WTC11 (cell line): ENCODE data around the gene RAB34. TPM values are rescaled to one million over a fixed set of nuclear protein-coding genes. Genes with fewer than 3 reads are reported as not detected.

Source experiments
- ARID4B ChIP-seq: sonication (generic); formaldehyde crosslinking; IDR thresholded peaks from 2 replicates; pipeline ENCODE4 v1.8.0; 2023; ENCODE audit warnings: missing genetic modification reagents, mild to moderate bottlenecking, borderline replicate concordance
- EMX1 ChIP-seq: fragments of 250-450 bp; sonication (Bioruptor Pico); IDR thresholded peaks from 2 replicates; pipeline ENCODE4 v1.8.0; 2021; ENCODE audit warnings: mild to moderate bottlenecking
- ERG ChIP-seq: fragments of 250-450 bp; sonication (Bioruptor Pico); IDR thresholded peaks from 2 replicates; pipeline ENCODE4 v1.8.0; 2021; ENCODE audit warnings: mild to moderate bottlenecking
- ESRRA ChIP-seq: sonication (generic); formaldehyde crosslinking; IDR thresholded peaks from 2 replicates; pipeline ENCODE4 v1.8.1; 2022; ENCODE audit warnings: mild to moderate bottlenecking, missing genetic modification reagents, borderline replicate concordance
- ETV6 ChIP-seq: sonication (generic); formaldehyde crosslinking; IDR thresholded peaks from 2 replicates; pipeline ENCODE4 v1.8.1; 2022; ENCODE audit warnings: mild to moderate bottlenecking, missing genetic modification reagents
- HMGA2 ChIP-seq: fragments of 250-450 bp; sonication (Bioruptor Pico); IDR thresholded peaks from 2 replicates; pipeline ENCODE4 v1.4.0; 2021; ENCODE audit warnings: mild to moderate bottlenecking, moderate library complexity
- HMGXB4 ChIP-seq: sonication (generic); formaldehyde crosslinking; IDR thresholded peaks from 2 replicates; pipeline ENCODE4 v1.8.1; 2023; ENCODE audit warnings: mild to moderate bottlenecking, moderate library complexity, missing genetic modification reagents
- MXD4 ChIP-seq: fragments of 250-450 bp; sonication (Bioruptor Pico); IDR thresholded peaks from 2 replicates; pipeline ENCODE4 v1.8.0; 2021; ENCODE audit warnings: mild to moderate bottlenecking, moderate library complexity, borderline replicate concordance
- MYBL2 ChIP-seq: sonication (generic); formaldehyde crosslinking; IDR thresholded peaks from 2 replicates; pipeline ENCODE4 v1.8.1; 2023; ENCODE audit warnings: mild to moderate bottlenecking, moderate library complexity, missing genetic modification reagents
- NFATC4 ChIP-seq: fragments of 250-450 bp; sonication (Bioruptor Pico); IDR thresholded peaks from 2 replicates; pipeline ENCODE4 v1.9.0; 2021; ENCODE audit warnings: mild to moderate bottlenecking
- NFE2L1 ChIP-seq: sonication (generic); formaldehyde crosslinking; IDR thresholded peaks from 2 replicates; pipeline ENCODE4 v1.8.1; 2023; ENCODE audit warnings: missing genetic modification reagents
- PRRX2 ChIP-seq: fragments of 250-450 bp; sonication (Bioruptor Pico); IDR thresholded peaks from 2 replicates; pipeline ENCODE4 v1.8.0; 2021; ENCODE audit warnings: mild to moderate bottlenecking
- RORB ChIP-seq: fragments of 250-450 bp; sonication (Bioruptor Pico); IDR thresholded peaks from 2 replicates; pipeline ENCODE4 v1.9.0; 2021; ENCODE audit warnings: mild to moderate bottlenecking
- SMAD4 ChIP-seq: sonication (generic); formaldehyde crosslinking; IDR thresholded peaks from 2 replicates; pipeline ENCODE4 v1.8.0; 2022; ENCODE audit warnings: mild to moderate bottlenecking, missing genetic modification reagents
- TCF7 ChIP-seq: sonication (generic); formaldehyde crosslinking; IDR thresholded peaks from 2 replicates; pipeline ENCODE4 v1.8.0; 2022; ENCODE audit warnings: mild to moderate bottlenecking, low read depth, missing genetic modification reagents, moderate library complexity
- ZNF121 ChIP-seq: sonication (generic); formaldehyde crosslinking; IDR thresholded peaks from 2 replicates; pipeline ENCODE4 v1.8.0; 2023; ENCODE audit warnings: missing genetic modification reagents
- ZNF281 ChIP-seq: sonication (generic); formaldehyde crosslinking; IDR thresholded peaks from 2 replicates; pipeline ENCODE4 v1.8.0; 2023; ENCODE audit warnings: mild to moderate bottlenecking, missing genetic modification reagents
- ZNF416 ChIP-seq: fragments of 250-450 bp; sonication (Bioruptor Pico); IDR thresholded peaks from 2 replicates; pipeline ENCODE4 v1.9.0; 2021; ENCODE audit warnings: mild to moderate bottlenecking, inconsistent platforms
- ZSCAN18 ChIP-seq: fragments of 250-450 bp; sonication (Bioruptor Pico); IDR thresholded peaks from 2 replicates; pipeline ENCODE4 v2.1.2; 2022; ENCODE audit warnings: mild to moderate bottlenecking, moderate library complexity
- total RNA-seq: library from RNA; stranded (reverse); gene quantifications from 3 replicates; pipeline ENCODE4 v1.2.3, GENCODE V29; 2021
- TF ChIP-seq, protein P1 (sequence below): sonication (generic); formaldehyde crosslinking; IDR thresholded peaks from 2 replicates; pipeline ENCODE4 v1.8.0; 2022; ENCODE audit warnings: missing genetic modification reagents
- TF ChIP-seq, protein P2 (sequence below): sonication (generic); formaldehyde crosslinking; IDR thresholded peaks from 2 replicates; pipeline ENCODE4 v1.8.1; 2023; ENCODE audit warnings: mild to moderate bottlenecking, missing genetic modification reagents
- TF ChIP-seq, protein P3 (sequence below): sonication (generic); formaldehyde crosslinking; IDR thresholded peaks from 2 replicates; pipeline ENCODE4 v1.8.0; 2023; ENCODE audit warnings: missing genetic modification reagents

Gene RAB34
- total RNA-seq, 1 experiment from 2014 or later, result 181 TPM

- no peak for TF ChIP-seq HMGXB4 (CRISPR knock-in tag)
- TF ChIP-seq ARID4B (CRISPR knock-in tag), result 0 out of 2 replicates have a peak, but pooled peaks have one; percentile 14
- TF ChIP-seq, protein P1, sequence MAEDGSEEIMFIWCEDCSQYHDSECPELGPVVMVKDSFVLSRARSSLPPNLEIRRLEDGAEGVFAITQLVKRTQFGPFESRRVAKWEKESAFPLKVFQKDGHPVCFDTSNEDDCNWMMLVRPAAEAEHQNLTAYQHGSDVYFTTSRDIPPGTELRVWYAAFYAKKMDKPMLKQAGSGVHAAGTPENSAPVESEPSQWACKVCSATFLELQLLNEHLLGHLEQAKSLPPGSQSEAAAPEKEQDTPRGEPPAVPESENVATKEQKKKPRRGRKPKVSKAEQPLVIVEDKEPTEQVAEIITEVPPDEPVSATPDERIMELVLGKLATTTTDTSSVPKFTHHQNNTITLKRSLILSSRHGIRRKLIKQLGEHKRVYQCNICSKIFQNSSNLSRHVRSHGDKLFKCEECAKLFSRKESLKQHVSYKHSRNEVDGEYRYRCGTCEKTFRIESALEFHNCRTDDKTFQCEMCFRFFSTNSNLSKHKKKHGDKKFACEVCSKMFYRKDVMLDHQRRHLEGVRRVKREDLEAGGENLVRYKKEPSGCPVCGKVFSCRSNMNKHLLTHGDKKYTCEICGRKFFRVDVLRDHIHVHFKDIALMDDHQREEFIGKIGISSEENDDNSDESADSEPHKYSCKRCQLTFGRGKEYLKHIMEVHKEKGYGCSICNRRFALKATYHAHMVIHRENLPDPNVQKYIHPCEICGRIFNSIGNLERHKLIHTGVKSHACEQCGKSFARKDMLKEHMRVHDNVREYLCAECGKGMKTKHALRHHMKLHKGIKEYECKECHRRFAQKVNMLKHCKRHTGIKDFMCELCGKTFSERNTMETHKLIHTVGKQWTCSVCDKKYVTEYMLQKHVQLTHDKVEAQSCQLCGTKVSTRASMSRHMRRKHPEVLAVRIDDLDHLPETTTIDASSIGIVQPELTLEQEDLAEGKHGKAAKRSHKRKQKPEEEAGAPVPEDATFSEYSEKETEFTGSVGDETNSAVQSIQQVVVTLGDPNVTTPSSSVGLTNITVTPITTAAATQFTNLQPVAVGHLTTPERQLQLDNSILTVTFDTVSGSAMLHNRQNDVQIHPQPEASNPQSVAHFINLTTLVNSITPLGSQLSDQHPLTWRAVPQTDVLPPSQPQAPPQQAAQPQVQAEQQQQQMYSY, result peak; percentile 43; the same call in 1 of the 2 replicates
- no peak for TF ChIP-seq SMAD4 (CRISPR knock-in tag)
- TF ChIP-seq RORB (CRISPR knock-in tag), result no peak
- peak; percentile 86; the same call in 1 of the 2 replicates for TF ChIP-seq ERG
- no peak for TF ChIP-seq ZSCAN18 (CRISPR knock-in tag)
- TF ChIP-seq, protein P2, sequence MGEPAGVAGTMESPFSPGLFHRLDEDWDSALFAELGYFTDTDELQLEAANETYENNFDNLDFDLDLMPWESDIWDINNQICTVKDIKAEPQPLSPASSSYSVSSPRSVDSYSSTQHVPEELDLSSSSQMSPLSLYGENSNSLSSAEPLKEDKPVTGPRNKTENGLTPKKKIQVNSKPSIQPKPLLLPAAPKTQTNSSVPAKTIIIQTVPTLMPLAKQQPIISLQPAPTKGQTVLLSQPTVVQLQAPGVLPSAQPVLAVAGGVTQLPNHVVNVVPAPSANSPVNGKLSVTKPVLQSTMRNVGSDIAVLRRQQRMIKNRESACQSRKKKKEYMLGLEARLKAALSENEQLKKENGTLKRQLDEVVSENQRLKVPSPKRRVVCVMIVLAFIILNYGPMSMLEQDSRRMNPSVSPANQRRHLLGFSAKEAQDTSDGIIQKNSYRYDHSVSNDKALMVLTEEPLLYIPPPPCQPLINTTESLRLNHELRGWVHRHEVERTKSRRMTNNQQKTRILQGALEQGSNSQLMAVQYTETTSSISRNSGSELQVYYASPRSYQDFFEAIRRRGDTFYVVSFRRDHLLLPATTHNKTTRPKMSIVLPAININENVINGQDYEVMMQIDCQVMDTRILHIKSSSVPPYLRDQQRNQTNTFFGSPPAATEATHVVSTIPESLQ (CRISPR knock-in tag), result no peak
- no peak for TF ChIP-seq MXD4 (CRISPR knock-in tag)
- peak; percentile 88 for TF ChIP-seq ETV6
- TF ChIP-seq PRRX2 (CRISPR knock-in tag), result peak; percentile 47; the same call in 1 of the 2 replicates
- no peak for TF ChIP-seq ZNF121
- TF ChIP-seq ZNF416 (CRISPR knock-in tag), result peak; percentile 51
- no peak for TF ChIP-seq HMGA2
- TF ChIP-seq EMX1 (CRISPR knock-in tag), result peak; percentile 83; the same call in 1 of the 2 replicates
- TF ChIP-seq NFATC4 (CRISPR knock-in tag), result peak; percentile 55; the same call in 1 of the 2 replicates
- TF ChIP-seq NFE2L1 (CRISPR knock-in tag), result peak; percentile 8; the same call in 1 of the 2 replicates
- TF ChIP-seq ZNF281 (CRISPR knock-in tag), result no peak
- TF ChIP-seq, protein P3, sequence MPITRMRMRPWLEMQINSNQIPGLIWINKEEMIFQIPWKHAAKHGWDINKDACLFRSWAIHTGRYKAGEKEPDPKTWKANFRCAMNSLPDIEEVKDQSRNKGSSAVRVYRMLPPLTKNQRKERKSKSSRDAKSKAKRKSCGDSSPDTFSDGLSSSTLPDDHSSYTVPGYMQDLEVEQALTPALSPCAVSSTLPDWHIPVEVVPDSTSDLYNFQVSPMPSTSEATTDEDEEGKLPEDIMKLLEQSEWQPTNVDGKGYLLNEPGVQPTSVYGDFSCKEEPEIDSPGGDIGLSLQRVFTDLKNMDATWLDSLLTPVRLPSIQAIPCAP (CRISPR knock-in tag), result 0 out of 2 replicates have a peak, but pooled peaks have one; percentile 55
- TF ChIP-seq TCF7, result no peak
- no peak for TF ChIP-seq MYBL2 (CRISPR knock-in tag)
- no peak for TF ChIP-seq ESRRA (CRISPR knock-in tag)
Observed at GRCh38 chr17:28725166-28725659, 7.5 kb upstream of the RAB34 start (continued).
